HG03135 (cell line): ENCODE data around the gene WDR43.

Experiments used
- ATAC-seq: cut with Tn5 transposase; IDR thresholded peaks from one replicate; pipeline ENCODE4 v1.9.1; 2021; ENCODE audit warnings: mild to moderate bottlenecking, moderate library complexity; ENCODE audit not compliant: unreplicated experiment

WDR43 gene

DNA sequence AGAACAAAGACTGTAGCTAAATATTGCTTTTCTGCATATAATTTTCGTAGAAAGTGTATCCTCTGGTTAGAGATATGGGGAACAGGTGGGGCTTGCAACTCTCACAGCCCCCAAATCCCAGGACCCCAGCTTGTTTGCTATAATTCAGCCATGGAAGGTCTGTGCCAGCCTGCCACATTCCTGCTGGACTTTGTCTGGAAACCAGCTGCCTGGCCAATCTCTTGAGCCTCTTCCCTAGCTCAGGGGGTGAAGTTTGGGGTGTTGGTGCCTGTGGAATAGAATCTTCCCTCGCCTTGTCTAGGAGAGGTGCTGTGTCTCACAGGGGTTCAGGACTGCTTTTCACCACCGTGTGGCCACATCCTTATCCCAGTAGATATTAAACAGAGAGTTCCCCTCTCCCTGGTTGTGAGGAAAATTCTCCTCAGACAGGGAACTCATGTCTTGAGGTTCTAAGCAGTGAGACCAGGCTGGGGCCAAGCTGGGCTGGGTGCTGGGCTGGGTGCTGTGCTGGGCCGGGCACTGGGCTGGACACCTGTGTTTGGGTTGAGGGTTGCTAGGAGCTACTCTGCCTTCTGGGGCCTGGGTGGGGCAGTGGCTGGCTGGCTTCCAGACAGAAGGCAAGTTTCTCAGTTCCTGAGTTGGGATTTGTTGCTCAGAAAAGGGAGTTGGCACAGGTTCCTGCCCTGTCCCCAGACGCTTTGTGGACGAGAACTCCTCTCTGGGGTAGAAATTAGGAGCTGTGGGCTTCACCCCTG is 98.9 kb downstream of the WDR43 start:
- ATAC-seq, result no peak

DNA sequence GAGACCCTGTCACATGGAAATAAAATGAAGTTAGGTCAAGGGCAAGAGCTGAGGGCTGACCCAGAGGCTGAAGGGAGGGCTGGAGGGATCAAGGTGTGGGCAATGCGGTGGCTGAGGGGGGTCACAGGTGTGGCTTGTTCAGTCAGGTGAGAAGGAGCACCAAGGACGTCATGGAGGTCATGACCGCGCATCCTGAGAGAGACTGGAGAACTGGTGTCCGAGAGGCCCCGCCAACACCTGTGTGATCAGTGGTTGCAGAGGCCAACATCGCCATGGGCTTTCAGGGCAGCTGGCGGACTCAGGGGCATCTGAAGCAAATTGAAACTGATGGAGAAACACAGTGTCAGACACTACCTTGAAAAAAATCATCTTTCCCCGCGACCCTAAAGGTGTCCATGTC is 99.6 kb downstream of the WDR43 start:
- no peak for ATAC-seq

DNA sequence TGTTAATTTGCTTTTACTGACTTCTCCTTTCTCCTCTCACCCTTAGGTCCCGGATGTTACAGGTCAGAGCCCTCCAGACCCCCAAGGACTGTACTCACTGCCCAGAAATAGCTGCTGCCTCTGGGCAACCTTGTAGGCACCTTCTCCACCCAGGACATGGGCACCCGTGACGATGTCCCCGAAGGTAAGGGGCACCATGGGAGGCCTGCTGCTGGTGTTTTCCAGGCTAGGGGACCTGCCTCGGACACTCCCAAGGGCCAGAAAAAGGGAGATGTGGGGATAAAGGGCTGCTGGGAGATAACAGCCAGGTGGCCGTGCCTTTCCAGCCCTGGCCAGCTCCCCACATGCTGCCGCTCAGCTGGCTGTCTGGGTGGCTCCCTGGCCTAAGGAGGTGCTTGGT is 100.2 kb downstream of the WDR43 start:
- no peak for ATAC-seq

DNA sequence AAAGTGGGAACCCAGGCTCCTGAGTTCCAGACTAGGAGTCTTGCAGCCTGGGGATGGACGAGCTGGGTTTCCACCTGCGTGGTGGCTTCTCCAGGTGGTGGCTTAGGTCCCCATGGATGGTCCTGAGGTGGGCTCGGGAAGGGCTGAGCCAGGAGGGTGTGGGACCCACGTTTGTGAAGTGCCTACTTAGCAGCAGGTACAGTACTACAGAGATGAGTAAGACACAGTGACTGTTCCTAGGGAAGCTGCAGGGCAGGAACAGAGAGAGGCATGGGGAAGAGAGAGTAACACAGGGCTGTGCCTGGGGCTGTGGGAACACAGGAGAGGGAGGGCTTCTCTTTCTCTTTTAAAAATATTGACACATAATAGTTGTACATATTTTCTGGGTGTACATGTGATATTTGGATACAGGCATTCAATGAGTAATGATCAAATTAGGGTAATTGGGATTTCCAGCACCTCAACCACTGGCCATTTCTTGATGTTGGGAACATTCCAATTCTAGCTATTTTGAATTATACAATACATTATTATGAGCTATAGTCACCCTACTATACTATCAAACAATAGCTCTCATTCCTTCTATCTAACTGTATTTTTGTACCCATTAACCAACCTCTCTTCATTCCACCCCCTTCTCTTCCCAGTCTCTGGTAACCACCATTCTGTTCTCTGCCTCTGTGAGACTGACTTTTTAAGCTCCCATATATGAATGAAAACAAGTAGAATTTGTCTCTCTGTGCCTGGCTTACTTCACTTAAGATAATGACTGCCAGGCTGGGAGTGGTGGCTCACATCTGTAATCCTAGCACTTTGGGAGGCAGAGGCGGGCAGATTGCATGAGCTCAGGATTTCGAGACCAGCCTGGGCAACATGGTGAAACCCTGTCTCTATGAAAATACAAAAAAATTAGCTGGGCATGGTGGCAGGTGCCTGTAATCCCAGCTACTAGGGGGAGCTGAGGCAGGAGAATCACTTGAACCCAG is 101.6 kb downstream of the WDR43 start:
- no peak for ATAC-seq

DNA sequence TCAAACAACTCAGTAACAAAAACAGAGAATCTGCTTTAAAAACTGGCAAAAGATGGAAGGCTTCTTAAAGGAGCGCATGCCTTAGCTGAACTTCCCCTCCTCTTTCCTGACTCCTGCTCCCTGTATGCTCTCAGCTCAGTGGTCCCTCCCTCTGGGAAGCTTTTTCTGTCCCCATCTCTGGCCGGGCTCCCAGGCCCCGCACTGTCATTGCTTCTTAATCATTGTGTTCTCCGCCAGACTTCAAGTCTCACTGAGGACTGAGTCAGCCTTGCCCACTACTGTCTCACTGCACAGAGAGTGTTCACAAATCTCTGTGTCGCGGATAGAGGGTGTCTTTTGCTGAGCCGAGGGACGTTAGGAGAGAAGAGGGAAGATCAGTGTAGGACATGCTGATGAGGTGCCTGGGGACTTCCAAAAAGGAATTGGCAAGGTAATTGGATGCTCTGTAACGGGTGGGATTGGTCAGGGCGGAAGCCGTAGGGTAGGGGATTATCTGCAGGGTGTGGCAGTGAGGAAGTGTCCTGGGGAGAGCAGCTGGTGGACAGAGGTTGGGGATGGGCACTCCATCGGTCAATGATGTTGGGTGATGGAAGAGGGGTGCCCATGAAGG is 102.9 kb downstream of the WDR43 start:
- no peak for ATAC-seq
